Keratinocyte (primary cell): ENCODE measurements around the gene CPTP. TPM values are rescaled to one million over a fixed set of nuclear protein-coding genes. Genes with fewer than 3 reads are reported as not detected.

Experiments
- DNase-seq: peaks from one replicate; pipeline ENCODE4 v3.0.0-alpha.2; 2011; ENCODE audit warnings: low read depth, missing footprints, low spot score
- FAIRE-seq: peaks from 2 replicates; lab custom pipeline; 2011; peaks lifted over from hg19 to GRCh38; lab: Jason Lieb, UNC
- H2AFZ ChIP-seq: 2 replicates; pipeline ENCODE4 v1.6.0; 2012; ENCODE audit warnings: low read length, control low read depth, inconsistent platforms; ENCODE audit not compliant: control insufficient read depth
- H3K27ac ChIP-seq: 2 replicates; pipeline ENCODE4 v1.5.1; 2011; ENCODE audit warnings: low read length; ENCODE audit not compliant: control insufficient read depth, insufficient read depth
- H3K27me3 ChIP-seq: 3 replicates; pipeline ENCODE4 v1.6.0; 2011; ENCODE audit warnings: low read length; ENCODE audit not compliant: control insufficient read depth, insufficient read depth; ENCODE audit errors: extremely low read depth
- H3K36me3 ChIP-seq, 2 experiments: 2 replicates in 1 of 2; 3 replicates in 1 of 2; pipeline ENCODE4 v1.5.1; 2011; ENCODE audit warnings: low read length in 2 of 2, mild to moderate bottlenecking in 1 of 2; ENCODE audit not compliant: control insufficient read depth in 2 of 2, insufficient read depth in 2 of 2; ENCODE audit errors: extremely low read depth in 1 of 2
- H3K4me1 ChIP-seq: 3 replicates; pipeline ENCODE4 v1.5.1; 2011; ENCODE audit warnings: low read length; ENCODE audit not compliant: control insufficient read depth, insufficient read depth; ENCODE audit errors: extremely low read depth
- H3K4me2 ChIP-seq: 3 replicates; pipeline ENCODE4 v1.6.0; 2011; ENCODE audit warnings: low read depth, low read length; ENCODE audit not compliant: control insufficient read depth, insufficient read depth; ENCODE audit errors: extremely low read depth
- H3K4me3 ChIP-seq, 3 experiments: fragments of 200-600 bp in 1 of 3; sonication (generic) in 1 of 3; 2 replicates in 2 of 3; 3 replicates in 1 of 3; pipeline ENCODE4 v1.5.1; 2011 to 2016; ENCODE audit warnings: low read length in 3 of 3, mild to moderate bottlenecking in 3 of 3, control low read depth in 2 of 3, inconsistent platforms in 1 of 3, low read depth in 1 of 3, mixed read lengths in 1 of 3, mixed run types in 1 of 3, moderate library complexity in 1 of 3; ENCODE audit not compliant: control insufficient read depth in 2 of 3, insufficient read depth in 2 of 3; ENCODE audit errors: extremely low read depth in 1 of 3
- H3K79me2 ChIP-seq: 2 replicates; pipeline ENCODE4 v1.6.0; 2012; ENCODE audit warnings: low read length; ENCODE audit not compliant: control insufficient read depth, insufficient read depth
- H3K9ac ChIP-seq: 3 replicates; pipeline ENCODE4 v1.6.0; 2011; ENCODE audit warnings: low read length; ENCODE audit not compliant: control insufficient read depth, insufficient read depth; ENCODE audit errors: extremely low read depth
- H3K9me1 ChIP-seq: 3 replicates; pipeline ENCODE4 v1.6.0; 2011; ENCODE audit warnings: low read length; ENCODE audit not compliant: control insufficient read depth, insufficient read depth; ENCODE audit errors: extremely low read depth
- H3K9me3 ChIP-seq: 2 replicates; pipeline ENCODE4 v1.5.1; 2012; ENCODE audit warnings: low read depth, low read length; ENCODE audit not compliant: control insufficient read depth
- H4K20me1 ChIP-seq: 3 replicates; pipeline ENCODE4 v1.6.0; 2011; ENCODE audit warnings: low read length; ENCODE audit not compliant: control insufficient read depth, insufficient read depth; ENCODE audit errors: extremely low read depth
- CTCF ChIP-seq, 3 experiments: IDR thresholded peaks in 1 of 3; conservative IDR thresholded peaks in 1 of 3; optimal IDR thresholded peaks in 1 of 3; 2 replicates in 2 of 3; 3 replicates in 1 of 3; pipeline versions ENCODE3 to v1.5.1; 2011; ENCODE audit warnings: low read length in 3 of 3, mild to moderate bottlenecking in 3 of 3, moderate library complexity in 2 of 3, control low read depth in 1 of 3, inconsistent platforms in 1 of 3; ENCODE audit not compliant: insufficient read depth in 2 of 3; ENCODE audit errors: extremely low read depth in 1 of 3
- EZH2 ChIP-seq: IDR thresholded peaks from one replicate; pipeline ENCODE4 v1.6.1; 2012; ENCODE audit warnings: inconsistent platforms, mild to moderate bottlenecking, low read length, moderate library complexity
- dilution Hi-C: fragments of 300-500 bp; cut with MboI; formaldehyde crosslinking; loops from one replicate; pipeline ENCODE4 v1.7.0; 2020; ENCODE audit warnings: low sequenced_read_pairs; ENCODE audit not compliant: extremely low pct_ligation_motif_present
- polyA plus RNA-seq, 5 experiments: library from polyadenylated mRNA; depleted of rRNA in 3 of 5; stranded (reverse) in 3 of 5; stranded (forward) in 1 of 5; unstranded in 1 of 5; fragments of >200 nt; gene quantifications; 1 replicate in 1 of 5; 2 replicates in 3 of 5; 3 replicates in 1 of 5; pipeline versions ENCODE4 v1.2.1 to v1.2.3, GENCODE V29; 2011 to 2012; ENCODE audit warnings: missing spikeins in 2 of 5, low read depth in 1 of 5, low replicate concordance in 1 of 5

Gene CPTP
- polyA plus RNA-seq, 1 donor (not counting 4 experiments of a cell fraction or from before 2014, with no cell fraction given) = 5.8 TPM

GRCh38 chr1:1291548-1292441, 32.8 kb upstream of the CPTP start:
- H3K9ac ChIP-seq = no peak overlapping the region
- no peak for DNase-seq
- peaks cover 5% of the 10 kb centered on the region for H3K27me3 ChIP-seq
- dilution Hi-C loops = no loop called here
- H3K27ac ChIP-seq = no peak overlapping the region
- H2AFZ ChIP-seq = no peak overlapping the region
- no peak overlapping the region for H3K4me2 ChIP-seq
- no peaks in the 10 kb centered on the region for H3K79me2 ChIP-seq
- FAIRE-seq = peak; percentile 32
- no peaks in the 10 kb centered on the region for H3K36me3 ChIP-seq
- peaks cover 9% of the 10 kb centered on the region for H3K4me1 ChIP-seq
- H3K9me1 ChIP-seq = no peaks in the 10 kb centered on the region
- H3K9me3 ChIP-seq = no peaks in the 10 kb centered on the region
- TF ChIP-seq CTCF (optimal IDR thresholded peaks at IDR 0.05 in 1 of 3, IDR thresholded peaks at IDR 0.05 in 1 of 3, conservative IDR thresholded peaks at IDR 0.05 in 1 of 3; ENCODE audit: extremely low read depth in 1 of 3, insufficient read depth in 2 of 3, low read length in 3 of 3) (peak; percentile 76 to 99 (median 83)), EZH2 (no peak)
- H4K20me1 ChIP-seq = peaks cover 6% of the 10 kb centered on the region
- H3K4me3 ChIP-seq = no peak overlapping the region

GRCh38 chr1:1292442-1292779, 32.2 kb upstream of the CPTP start:
- DNase-seq = no peak
- H3K9me3 ChIP-seq = no peaks in the 10 kb centered on the region
- no peaks in the 10 kb centered on the region for H3K36me3 ChIP-seq
- no peak for TF ChIP-seq CTCF (optimal IDR thresholded peaks at IDR 0.05 in 1 of 3, IDR thresholded peaks at IDR 0.05 in 1 of 3, conservative IDR thresholded peaks at IDR 0.05 in 1 of 3; ENCODE audit: extremely low read depth in 1 of 3, insufficient read depth in 2 of 3, low read length in 3 of 3)
- no peak for TF ChIP-seq EZH2
- H3K4me3 ChIP-seq = no peak overlapping the region
- H3K79me2 ChIP-seq = no peaks in the 10 kb centered on the region
- no peak overlapping the region for H3K9ac ChIP-seq
- no peak overlapping the region for H3K27ac ChIP-seq
- peaks cover 6% of the 10 kb centered on the region for H4K20me1 ChIP-seq
- no peak overlapping the region for H3K4me2 ChIP-seq
- dilution Hi-C loops = no loop called here
- no peak for FAIRE-seq
- peaks cover 9% of the 10 kb centered on the region for H3K4me1 ChIP-seq
- H3K27me3 ChIP-seq = peaks cover 5% of the 10 kb centered on the region
- no peak overlapping the region for H2AFZ ChIP-seq
- H3K9me1 ChIP-seq = no peaks in the 10 kb centered on the region
